Measurements from ENCODE around the gene OR2M5. TPM values are rescaled to one million over a fixed set of nuclear protein-coding genes. Genes with fewer than 3 reads are reported as not detected.

The OR2M5 gene
- polyA plus RNA-seq, 1 donor (not counting 4 experiments of a cell fraction or from before 2014, with no cell fraction given), result not detected

DNA sequence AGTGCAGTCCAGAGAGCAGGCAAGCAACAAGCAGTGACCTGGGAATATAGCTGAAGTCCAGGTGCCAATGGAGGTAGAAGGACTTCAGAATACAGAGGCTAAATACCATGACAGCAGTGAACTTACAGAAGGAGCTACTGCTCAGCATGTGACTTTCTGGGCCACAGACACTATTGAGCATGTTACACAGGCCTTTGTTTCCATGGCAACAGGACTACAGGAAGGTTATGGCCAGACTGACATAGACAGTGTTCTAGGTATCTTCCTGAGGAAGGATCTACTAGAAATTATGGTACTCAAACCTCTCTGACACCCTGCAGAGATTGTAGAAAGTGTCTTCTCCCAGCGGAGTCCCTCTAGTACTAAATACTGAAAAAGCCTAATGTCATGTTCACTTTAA, 11.0 kb downstream of the OR2M5 start:
- Histone ChIP-seq H2AFZ (ENCODE audit: control insufficient read depth, low read length) (no peak overlapping the region), H3K27ac (ENCODE audit: control insufficient read depth, insufficient read depth, low read length) (no peak overlapping the region), H3K36me3 (ENCODE audit: control insufficient read depth in 2 of 2, extremely low read depth in 1 of 2, insufficient read depth in 2 of 2, low read length in 2 of 2) (no peaks in the 10 kb centered on the region), H3K9me3 (ENCODE audit: control insufficient read depth, low read depth, low read length) (peaks cover 2% of the 10 kb centered on the region), H4K20me1 (ENCODE audit: control insufficient read depth, extremely low read depth, insufficient read depth, low read length) (no peaks in the 10 kb centered on the region), H3K9me1 (ENCODE audit: control insufficient read depth, extremely low read depth, insufficient read depth, low read length) (no peaks in the 10 kb centered on the region), H3K4me2 (ENCODE audit: control insufficient read depth, extremely low read depth, insufficient read depth, low read depth, low read length) (no peak overlapping the region), H3K4me3 (ENCODE audit: control insufficient read depth in 2 of 3, extremely low read depth in 1 of 3, insufficient read depth in 2 of 3, low read depth in 1 of 3, low read length in 3 of 3) (no peak overlapping the region), H3K4me1 (ENCODE audit: control insufficient read depth, extremely low read depth, insufficient read depth, low read length) (no peaks in the 10 kb centered on the region), H3K9ac (ENCODE audit: control insufficient read depth, extremely low read depth, insufficient read depth, low read length) (no peak overlapping the region), H3K27me3 (ENCODE audit: control insufficient read depth, extremely low read depth, insufficient read depth, low read length) (no peaks in the 10 kb centered on the region), H3K79me2 (ENCODE audit: control insufficient read depth, insufficient read depth, low read length) (no peaks in the 10 kb centered on the region)
- no peak for FAIRE-seq
- dilution Hi-C loops (cut with MboI; ENCODE audit: extremely low pct_ligation_motif_present, low sequenced_read_pairs), result no loop called here
- no peak for DNase-seq (ENCODE audit: low read depth, low spot score)
- TF ChIP-seq, protein P1, sequence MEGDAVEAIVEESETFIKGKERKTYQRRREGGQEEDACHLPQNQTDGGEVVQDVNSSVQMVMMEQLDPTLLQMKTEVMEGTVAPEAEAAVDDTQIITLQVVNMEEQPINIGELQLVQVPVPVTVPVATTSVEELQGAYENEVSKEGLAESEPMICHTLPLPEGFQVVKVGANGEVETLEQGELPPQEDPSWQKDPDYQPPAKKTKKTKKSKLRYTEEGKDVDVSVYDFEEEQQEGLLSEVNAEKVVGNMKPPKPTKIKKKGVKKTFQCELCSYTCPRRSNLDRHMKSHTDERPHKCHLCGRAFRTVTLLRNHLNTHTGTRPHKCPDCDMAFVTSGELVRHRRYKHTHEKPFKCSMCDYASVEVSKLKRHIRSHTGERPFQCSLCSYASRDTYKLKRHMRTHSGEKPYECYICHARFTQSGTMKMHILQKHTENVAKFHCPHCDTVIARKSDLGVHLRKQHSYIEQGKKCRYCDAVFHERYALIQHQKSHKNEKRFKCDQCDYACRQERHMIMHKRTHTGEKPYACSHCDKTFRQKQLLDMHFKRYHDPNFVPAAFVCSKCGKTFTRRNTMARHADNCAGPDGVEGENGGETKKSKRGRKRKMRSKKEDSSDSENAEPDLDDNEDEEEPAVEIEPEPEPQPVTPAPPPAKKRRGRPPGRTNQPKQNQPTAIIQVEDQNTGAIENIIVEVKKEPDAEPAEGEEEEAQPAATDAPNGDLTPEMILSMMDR (optimal IDR thresholded peaks at IDR 0.05 in 1 of 3, IDR thresholded peaks at IDR 0.05 in 1 of 3, conservative IDR thresholded peaks at IDR 0.05 in 1 of 3; ENCODE audit: extremely low read depth in 1 of 3, insufficient read depth in 2 of 3, low read length in 3 of 3), result no peak
- TF ChIP-seq EZH2 (IDR thresholded peaks at IDR 0.05; ENCODE audit: low read length), result no peak

DNA sequence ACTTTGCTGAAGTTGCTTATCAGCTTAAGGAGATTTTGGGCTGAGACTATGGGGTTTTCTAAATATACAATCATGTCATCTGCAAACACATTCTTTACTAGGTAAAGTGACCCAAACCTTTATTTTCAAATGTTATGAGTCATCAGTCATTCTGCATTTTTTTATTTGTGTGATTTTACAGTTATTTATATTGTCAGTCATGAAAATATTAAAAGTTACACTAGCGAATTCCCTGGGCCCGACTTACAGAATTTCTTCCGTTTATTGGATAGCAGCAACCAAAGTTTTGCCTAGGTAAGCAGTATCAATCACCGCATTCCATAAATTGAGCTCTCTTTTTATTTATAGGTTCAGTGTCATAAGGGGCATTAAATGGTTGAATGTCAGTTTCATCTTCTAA, 13.8 kb downstream of the OR2M5 start:
- no peak for DNase-seq (ENCODE audit: low read depth, low spot score)
- dilution Hi-C loops (cut with MboI; ENCODE audit: extremely low pct_ligation_motif_present, low sequenced_read_pairs), result no loop called here
- TF ChIP-seq EZH2 (IDR thresholded peaks at IDR 0.05; ENCODE audit: low read length), result no peak
- TF ChIP-seq, protein P1 (optimal IDR thresholded peaks at IDR 0.05 in 1 of 3, IDR thresholded peaks at IDR 0.05 in 1 of 3, conservative IDR thresholded peaks at IDR 0.05 in 1 of 3; ENCODE audit: extremely low read depth in 1 of 3, insufficient read depth in 2 of 3, low read length in 3 of 3), result no peak
- Histone ChIP-seq H3K9me3 (ENCODE audit: control insufficient read depth, low read depth, low read length) (no peaks in the 10 kb centered on the region), H3K4me1 (ENCODE audit: control insufficient read depth, extremely low read depth, insufficient read depth, low read length) (no peaks in the 10 kb centered on the region), H3K27ac (ENCODE audit: control insufficient read depth, insufficient read depth, low read length) (no peak overlapping the region), H2AFZ (ENCODE audit: control insufficient read depth, low read length) (no peak overlapping the region), H3K79me2 (ENCODE audit: control insufficient read depth, insufficient read depth, low read length) (no peaks in the 10 kb centered on the region), H3K9me1 (ENCODE audit: control insufficient read depth, extremely low read depth, insufficient read depth, low read length) (no peaks in the 10 kb centered on the region), H3K36me3 (ENCODE audit: control insufficient read depth in 2 of 2, extremely low read depth in 1 of 2, insufficient read depth in 2 of 2, low read length in 2 of 2) (no peaks in the 10 kb centered on the region), H3K27me3 (ENCODE audit: control insufficient read depth, extremely low read depth, insufficient read depth, low read length) (no peaks in the 10 kb centered on the region), H3K9ac (ENCODE audit: control insufficient read depth, extremely low read depth, insufficient read depth, low read length) (no peak overlapping the region), H3K4me2 (ENCODE audit: control insufficient read depth, extremely low read depth, insufficient read depth, low read depth, low read length) (no peak overlapping the region), H4K20me1 (ENCODE audit: control insufficient read depth, extremely low read depth, insufficient read depth, low read length) (no peaks in the 10 kb centered on the region), H3K4me3 (ENCODE audit: control insufficient read depth in 2 of 3, extremely low read depth in 1 of 3, insufficient read depth in 2 of 3, low read depth in 1 of 3, low read length in 3 of 3) (no peak overlapping the region)
- no peak for FAIRE-seq
